Measurements from ENCODE around the gene KCNQ1.

Gene KCNQ1

DNA sequence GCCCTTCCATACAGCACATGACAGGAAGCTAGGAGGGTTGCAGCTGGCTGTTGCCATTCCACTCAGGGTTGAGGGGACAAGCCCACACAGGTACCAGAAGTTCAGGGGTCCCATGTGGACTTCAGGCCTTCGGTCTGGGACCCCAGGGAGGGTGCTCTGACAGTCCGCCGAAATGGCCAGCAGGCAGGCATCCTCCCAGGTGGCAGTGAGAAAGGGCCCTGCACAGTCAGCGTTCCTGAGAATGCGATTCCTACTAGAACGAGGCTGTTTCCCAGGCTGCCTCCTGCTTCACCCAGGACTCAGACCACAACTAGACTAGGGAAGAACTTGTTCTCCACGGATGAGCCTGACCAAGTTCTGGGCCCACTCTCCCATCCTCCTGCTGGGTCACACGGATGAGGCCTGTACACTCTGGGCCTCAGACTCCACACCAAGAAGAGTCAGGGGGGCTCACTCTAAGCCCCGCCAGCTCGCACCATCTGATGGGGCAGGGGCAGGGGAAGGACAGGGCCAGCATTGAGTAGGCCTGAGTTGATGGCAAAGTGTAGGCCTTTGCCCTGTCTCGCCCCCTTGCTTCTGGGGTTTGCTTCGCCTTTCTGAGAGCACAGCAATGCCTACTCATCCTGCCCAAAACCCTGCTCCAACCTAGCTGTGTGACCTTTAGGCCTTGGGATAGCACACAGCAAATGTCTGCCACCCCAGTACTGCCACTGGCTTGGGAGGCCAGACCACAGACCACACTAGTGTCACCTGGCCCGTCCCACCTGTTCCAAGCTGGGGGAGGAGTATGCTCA is 241.0 kb downstream of the KCNQ1 start:
- no peak for DNase-seq (ENCODE audit: low spot score)

DNA sequence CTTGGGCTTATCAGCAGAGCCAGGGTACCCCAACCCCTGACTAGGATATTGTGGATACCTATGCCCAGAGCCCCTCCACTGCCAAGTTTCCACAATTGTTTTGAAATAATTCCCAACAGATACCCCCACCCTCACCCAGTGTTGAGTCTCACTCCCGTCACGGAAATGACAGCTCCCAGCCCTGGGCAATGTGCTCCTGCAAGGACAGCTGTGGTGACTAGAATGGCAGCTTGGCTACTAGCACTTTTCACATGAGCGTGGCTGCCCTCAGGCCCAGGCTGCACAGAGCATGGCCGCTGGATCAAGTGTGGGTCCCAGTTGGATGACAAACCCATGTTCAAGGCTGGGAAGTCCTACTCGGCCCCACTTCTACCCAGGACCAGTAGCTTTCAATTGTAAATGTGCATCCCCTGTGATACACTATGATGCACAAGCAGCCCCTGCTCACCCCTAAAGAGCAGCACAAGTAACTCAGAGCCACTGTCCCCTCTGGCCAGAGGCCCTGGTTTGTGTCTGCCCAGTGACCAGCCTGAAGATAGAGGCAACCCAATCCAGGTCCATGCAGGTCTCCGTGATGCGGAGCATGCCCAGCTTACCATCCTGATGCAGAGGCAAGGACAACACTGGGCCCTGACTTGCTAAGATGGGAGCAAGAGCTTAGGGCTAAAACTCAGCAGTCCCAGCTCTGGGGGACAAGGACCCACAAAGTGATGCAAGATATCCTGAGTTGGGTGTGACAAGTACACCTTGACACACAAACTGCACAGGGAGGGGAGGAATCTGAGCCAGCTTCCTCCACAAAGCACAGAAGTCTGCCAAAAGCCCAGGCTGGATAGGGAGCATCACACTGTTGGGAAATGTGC is 241.8 kb downstream of the KCNQ1 start:
- DNase-seq (ENCODE audit: low spot score), result no peak

DNA sequence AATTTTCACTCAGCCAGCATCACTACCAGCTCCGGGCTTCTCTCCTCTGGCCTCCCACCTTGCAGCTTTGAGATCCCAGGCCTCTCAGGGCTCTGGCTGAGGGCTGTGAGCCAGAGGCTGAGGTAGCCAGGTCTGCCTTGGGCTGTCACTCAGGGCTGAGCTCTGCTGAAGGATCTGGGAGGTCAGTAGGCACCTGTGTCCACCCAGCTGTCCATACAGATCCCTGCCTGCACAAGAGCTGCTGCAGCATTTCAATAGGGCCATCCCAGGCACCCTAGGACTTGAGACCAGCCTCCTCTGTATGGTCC is 242.4 kb downstream of the KCNQ1 start:
- no peak for DNase-seq (ENCODE audit: low spot score)

- DNase-seq (ENCODE audit: low spot score), result no peak
Observed at GRCh38 chr11:2687782-2688191, 243.0 kb downstream of the KCNQ1 start.

DNA sequence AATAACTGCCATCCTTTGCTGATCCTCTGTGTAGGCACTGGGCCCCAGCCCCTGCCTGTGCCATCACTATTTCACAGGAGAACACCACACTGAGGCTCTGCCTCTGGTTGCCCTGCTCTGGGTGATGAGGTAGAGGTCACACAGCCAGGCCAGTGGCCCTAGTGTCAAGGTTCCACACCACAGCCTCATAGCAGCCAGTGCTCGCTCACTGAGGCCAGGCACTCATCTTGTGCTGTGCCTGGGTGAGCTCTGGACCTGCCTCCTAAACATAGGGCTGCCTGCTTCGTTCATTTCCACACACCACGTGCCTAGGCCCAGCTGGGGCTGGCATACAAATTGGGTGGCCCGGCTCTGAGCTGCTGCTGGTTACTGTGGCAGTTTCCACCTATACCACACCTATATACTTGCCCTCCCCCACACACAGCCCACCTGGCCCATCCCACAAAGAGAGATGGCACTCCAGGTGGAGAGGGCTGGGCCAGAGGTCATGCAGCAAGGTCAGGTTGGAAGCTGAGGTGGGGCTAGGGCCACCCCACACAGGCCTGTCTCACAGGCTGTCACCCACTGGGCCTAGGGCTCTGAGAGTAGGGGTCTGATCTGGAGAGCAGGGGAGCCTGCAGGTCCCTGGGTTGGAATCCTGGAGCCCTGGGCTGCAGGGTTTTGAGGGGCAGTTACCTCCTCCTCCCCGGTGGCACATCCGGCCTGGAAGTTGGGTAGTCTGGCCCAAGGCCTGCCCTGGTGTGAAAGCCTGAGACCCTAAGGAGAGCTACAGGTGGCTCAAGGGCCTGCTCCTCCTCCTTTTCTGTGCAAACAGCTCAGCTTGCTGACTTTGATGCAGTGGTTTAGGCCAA is 243.8 kb downstream of the KCNQ1 start:
- DNase-seq (ENCODE audit: low spot score), result no peak

GRCh38 chr11:2689651-2690575 is 245.1 kb downstream of the KCNQ1 start:
- DNase-seq (ENCODE audit: low spot score), result no peak

DNA sequence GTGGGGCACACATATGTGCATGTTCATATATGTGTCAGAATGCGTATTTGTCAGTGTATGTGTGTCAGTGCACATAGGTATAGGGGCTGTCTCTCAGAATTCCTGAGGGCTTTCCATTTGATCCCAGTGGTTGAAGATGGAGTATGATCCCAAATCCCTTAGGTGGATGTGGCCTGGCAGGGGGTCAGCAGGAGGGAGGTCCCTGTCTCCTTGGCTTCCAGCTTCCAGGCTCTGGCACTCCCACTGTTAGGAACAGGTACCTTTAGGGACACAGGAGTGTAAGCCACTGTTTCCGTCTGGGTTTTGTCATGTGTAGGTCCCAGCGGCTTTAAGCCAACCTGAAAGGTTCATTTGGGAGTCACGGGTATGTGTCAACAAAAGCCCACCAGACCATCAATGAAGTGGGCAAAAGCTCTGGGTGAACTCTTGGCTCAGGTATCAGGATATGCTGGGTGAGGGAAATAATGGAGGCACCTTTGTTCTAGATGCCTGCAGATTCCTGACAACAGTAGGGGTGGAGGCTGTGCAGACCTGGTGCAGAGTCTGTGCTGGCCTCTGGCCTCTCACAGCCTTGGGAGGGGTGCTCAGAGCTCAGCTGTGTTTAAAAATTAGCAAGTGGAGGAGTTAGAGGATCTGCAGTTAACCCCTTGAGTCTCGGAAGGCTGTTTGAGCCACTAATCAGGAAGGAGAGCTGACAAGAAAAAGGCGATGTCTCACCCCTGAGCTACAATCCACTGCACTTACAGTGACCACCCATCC is 246.0 kb downstream of the KCNQ1 start:
- DNase-seq (ENCODE audit: low spot score), result no peak

GRCh38 chr11:2691355-2691761 is 246.6 kb downstream of the KCNQ1 start:
- DNase-seq (ENCODE audit: low spot score), result no peak

DNA sequence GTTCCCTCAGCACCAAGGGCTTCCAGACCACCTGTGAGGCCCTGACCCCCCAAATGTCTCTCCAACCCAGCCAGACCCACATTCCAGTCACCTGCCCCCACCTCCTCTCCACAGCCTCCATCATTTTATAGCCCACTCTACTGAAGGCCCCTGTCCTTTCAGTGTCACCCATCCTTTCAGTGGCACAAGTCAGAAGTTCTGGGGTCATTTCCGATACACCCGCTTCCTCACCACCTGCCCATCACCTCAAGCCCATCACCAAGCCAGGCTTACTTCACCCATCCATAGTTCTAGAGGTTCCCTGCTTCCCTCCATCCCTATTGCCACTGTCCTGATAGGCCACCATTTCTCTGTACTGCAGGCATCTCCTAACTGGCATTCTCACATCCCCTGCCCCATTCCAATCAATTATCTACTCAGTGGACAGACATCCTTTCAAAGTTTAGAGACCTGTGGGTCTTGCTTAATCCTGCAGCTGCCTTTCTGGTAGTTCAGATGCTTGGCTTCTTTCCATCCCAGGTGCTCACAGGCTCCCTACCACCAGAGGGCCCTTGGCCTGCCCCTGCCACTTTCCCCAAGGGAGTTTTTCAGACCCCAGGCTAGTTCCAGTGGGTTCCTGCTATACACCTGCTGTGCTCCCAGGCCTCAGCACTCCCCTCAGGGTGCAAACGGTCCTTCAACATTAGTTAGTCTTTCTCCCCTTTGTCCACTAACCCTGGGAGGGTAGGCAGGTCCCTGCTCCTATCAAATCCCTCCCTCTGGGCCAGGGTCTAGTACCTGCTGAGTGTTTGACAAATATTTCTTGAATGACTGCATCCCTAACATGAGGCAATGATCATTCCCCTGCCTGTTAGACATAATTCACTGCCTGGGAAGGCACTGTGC is 247.4 kb downstream of the KCNQ1 start:
- no peak for DNase-seq (ENCODE audit: low spot score)

- peak; percentile 23 for DNase-seq (ENCODE audit: low spot score)
Observed at GRCh38 chr11:2693271-2694261, 248.8 kb downstream of the KCNQ1 start.

DNA sequence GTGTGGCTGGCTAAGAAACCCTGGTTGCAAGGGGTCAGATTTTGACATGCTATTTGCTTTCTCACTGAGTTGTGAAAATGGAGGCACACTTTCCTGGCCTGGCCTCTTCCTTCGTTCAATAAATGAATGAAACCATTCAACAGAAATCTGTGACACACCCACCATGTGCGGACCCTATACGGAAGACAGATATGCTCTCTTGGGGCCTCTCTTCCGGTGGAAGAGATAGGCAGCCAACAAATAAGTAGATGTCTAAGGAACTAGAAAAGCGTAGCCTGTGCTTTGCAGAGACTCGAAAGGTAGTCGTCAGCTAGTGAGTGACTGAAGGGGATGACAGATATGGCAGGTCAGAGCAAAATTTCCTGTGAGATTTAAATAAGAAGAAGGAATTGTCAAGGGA is 249.7 kb downstream of the KCNQ1 start:
- DNase-seq (ENCODE audit: low spot score), result no peak

DNA sequence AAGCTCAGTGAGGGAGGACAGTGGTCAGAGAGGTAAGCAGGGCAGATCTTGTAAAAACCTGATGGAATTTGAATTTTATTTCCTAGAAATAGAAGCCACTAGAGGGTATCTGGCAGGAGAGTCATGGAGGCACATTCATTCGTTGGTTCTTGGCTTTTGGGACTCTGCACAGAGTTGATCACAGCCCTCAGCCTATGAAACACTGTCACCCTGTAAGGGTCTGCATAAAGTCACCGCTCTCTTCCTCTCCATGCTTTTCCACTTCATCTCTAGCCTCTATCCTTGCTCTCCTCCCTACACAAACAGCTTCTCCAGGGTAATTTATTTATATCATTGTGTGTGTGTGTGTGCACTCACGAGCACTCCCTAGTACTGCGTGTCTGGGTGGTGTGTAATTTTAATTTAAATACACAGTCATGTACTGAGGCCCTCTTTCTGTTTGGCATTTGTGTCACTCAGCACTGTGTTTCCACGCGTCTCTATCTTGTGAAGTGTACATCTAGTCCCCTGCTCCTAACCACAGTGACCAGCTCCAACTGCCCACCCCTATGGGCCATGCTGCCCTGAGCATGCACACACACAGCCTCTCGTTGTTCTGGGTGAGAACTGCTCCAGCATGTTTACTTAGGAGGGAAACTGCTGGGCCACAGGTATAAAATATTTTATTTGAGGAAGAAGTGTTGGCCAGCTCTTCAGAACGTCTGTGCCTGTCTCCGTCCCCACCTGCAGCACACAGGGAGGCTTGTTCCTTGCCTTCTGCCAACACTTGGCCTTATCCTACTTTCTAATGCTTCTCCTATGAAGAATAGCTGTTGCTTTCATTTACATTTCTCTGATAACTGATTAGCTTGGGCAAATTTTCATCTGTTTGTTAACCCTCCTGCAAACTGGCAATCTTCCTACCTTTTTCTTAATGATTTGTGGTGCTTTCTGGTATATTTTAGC is 250.5 kb downstream of the KCNQ1 start:
- DNase-seq (ENCODE audit: low spot score), result no peak

- DNase-seq (ENCODE audit: low spot score), result no peak
Observed at GRCh38 chr11:2696455-2696854, 251.6 kb downstream of the KCNQ1 start.

DNA sequence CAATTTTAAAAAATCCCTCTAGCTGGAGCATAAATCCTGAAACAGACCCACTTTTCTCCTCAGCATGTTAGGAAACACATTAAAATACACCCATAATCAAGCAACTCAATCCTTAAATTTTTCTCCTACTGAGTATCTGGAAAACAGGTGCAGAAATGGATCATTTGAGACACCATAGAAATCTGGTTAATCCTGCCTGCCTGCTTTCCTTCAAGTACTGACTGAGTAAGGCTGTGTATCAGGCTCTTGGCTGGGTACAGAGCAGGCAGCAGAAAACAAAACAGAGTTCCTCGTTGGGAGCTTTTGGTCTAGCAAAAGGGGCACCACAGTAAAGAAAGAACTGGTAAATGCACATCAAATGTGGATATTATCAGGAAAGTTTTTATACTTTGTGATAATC is 253.1 kb downstream of the KCNQ1 start:
- DNase-seq (ENCODE audit: low spot score), result no peak

GRCh38 chr11:2698386-2699184 is 253.8 kb downstream of the KCNQ1 start:
- no peak for DNase-seq (ENCODE audit: low spot score)

- DNase-seq (ENCODE audit: low spot score), result no peak
Observed at GRCh38 chr11:2699185-2699530, 254.3 kb downstream of the KCNQ1 start.

Data from pons (tissue), 1 donor.